ENCODE results near the gene SAA2.
"Not testable (repeated sequence)": the region's sequence is repeated elsewhere in the genome, so short reads cannot be mapped to it uniquely, and the experiment has no call there.

SAA2 gene

GRCh38 chr11:18247191-18247581 lies 1.3 kb downstream of the SAA2 start:
- not testable (repeated sequence) for DNase-seq (ENCODE audit: low read depth)

- DNase-seq (ENCODE audit: low read depth): not testable (repeated sequence)
Measured at GRCh38 chr11:18246379-18247190, 1.9 kb downstream of the SAA2 start.

- no peak for DNase-seq (ENCODE audit: low read depth)
Measured at GRCh38 chr11:18245396-18245795, 3.1 kb downstream of the SAA2 start.

GRCh38 chr11:18243783-18244362 lies 4.6 kb downstream of the SAA2 start:
- peak; percentile 21 for DNase-seq (ENCODE audit: low read depth)

- no peak for DNase-seq (ENCODE audit: low read depth)
Measured at GRCh38 chr11:18239655-18240054, 8.8 kb downstream of the SAA2 start.

- no peak for DNase-seq (ENCODE audit: low read depth)
Measured at GRCh38 chr11:18236664-18237356, 11.7 kb downstream of the SAA2 start, which contains the start of gene SAA4. SAA4 (minus strand) TSS chr11:18236802; CDS start chr11:18235926, 876 bp downstream.

- DNase-seq (ENCODE audit: low read depth): no peak
Measured at GRCh38 chr11:18235394-18236334, 12.8 kb downstream of the SAA2 start.

GRCh38 chr11:18233912-18234311 lies 14.6 kb downstream of the SAA2 start:
- no peak for DNase-seq (ENCODE audit: low read depth)

GRCh38 chr11:18230859-18231258 lies 17.6 kb downstream of the SAA2 start:
- no peak for DNase-seq (ENCODE audit: low read depth)

- DNase-seq (ENCODE audit: low read depth): no peak
Measured at GRCh38 chr11:18229501-18229900, 19.0 kb downstream of the SAA2 start.

GRCh38 chr11:18225913-18226312 lies 22.6 kb downstream of the SAA2 start:
- no peak for DNase-seq (ENCODE audit: low read depth)

GRCh38 chr11:18223591-18224387 lies 24.7 kb downstream of the SAA2 start:
- DNase-seq (ENCODE audit: low read depth): no peak

- DNase-seq (ENCODE audit: low read depth): no peak
Measured at GRCh38 chr11:18222814-18223421, 25.6 kb downstream of the SAA2 start.

- DNase-seq (ENCODE audit: low read depth): no peak
Measured at GRCh38 chr11:18221274-18221876, 27.1 kb downstream of the SAA2 start.

GRCh38 chr11:18209058-18209457 lies 39.4 kb downstream of the SAA2 start:
- DNase-seq (ENCODE audit: low read depth): no peak

- no peak for DNase-seq (ENCODE audit: low read depth)
Measured at GRCh38 chr11:18204771-18205170, 43.7 kb downstream of the SAA2 start.

- no peak for DNase-seq (ENCODE audit: low read depth)
Measured at GRCh38 chr11:18204220-18204619, 44.2 kb downstream of the SAA2 start.

- no peak for DNase-seq (ENCODE audit: low read depth)
Measured at GRCh38 chr11:18203723-18204122, 44.7 kb downstream of the SAA2 start.

GRCh38 chr11:18197738-18198137 lies 50.7 kb downstream of the SAA2 start:
- DNase-seq (ENCODE audit: low read depth): not testable (repeated sequence)

- no peak for DNase-seq (ENCODE audit: low read depth)
Measured at GRCh38 chr11:18196532-18196931, 51.9 kb downstream of the SAA2 start.

Measured in stimulated activated CD8-positive, alpha-beta memory T cell treated with anti-CD3 and anti-CD28 coated beads, Interleukin-15, amount 100 ng/mL, for 1 hour (primary cell).